Measurements from ENCODE around the gene NEURL3. TPM values are rescaled to one million over a fixed set of nuclear protein-coding genes. Genes with fewer than 3 reads are reported as not detected.

NEURL3 gene
- total RNA-seq, 1 experiment from 2014 or later, result not detected

DNA sequence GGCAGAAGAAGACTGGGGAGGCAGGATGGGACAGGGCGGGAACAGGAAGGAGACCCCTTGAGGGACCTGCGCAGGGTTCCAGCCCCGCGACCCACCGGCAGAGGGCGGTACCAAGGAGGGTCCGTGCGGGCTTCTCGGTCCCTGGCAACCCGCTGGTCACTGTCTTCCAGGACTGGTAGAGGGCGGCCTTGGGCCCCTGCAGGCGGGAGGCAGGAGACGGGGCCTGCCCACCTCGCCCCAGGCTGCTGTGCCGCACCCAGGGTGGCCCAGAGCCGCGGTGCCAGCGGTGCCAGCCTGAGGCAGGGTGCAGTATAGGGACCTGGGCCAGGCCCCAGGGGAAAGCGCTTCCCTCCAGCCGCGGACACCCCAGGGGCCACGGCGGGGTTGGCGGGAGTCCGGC lies 34.5 kb downstream of the NEURL3 start:
- CTCF ChIA-PET, result no interaction called here
- POLR2A ChIA-PET, result no interaction called here
- Mint-ChIP-seq H3K4me1 (ENCODE audit: insufficient read depth, unreplicated experiment) (no peaks in the 10 kb centered on the region), H3K27ac (ENCODE audit: low read depth, unreplicated experiment) (no peak overlapping the region), H3K27me3 (ENCODE audit: insufficient read depth, unreplicated experiment) (peaks cover 14% of the 10 kb centered on the region), H3K9me3 (ENCODE audit: unreplicated experiment) (no peaks in the 10 kb centered on the region), H3K36me3 (ENCODE audit: insufficient read depth, unreplicated experiment) (no peaks in the 10 kb centered on the region), H3K4me3 (ENCODE audit: unreplicated experiment) (no peak overlapping the region)
- no peak for DNase-seq (ENCODE audit: unreplicated experiment)
- BruUV-seq (replicated peaks), result no TSS peak
- TF ChIP-seq CTCF (IDR thresholded peaks at IDR 0.05; ENCODE audit: unreplicated experiment), result no peak
- intact Hi-C loops (cut with micrococcal nuclease), result no loop called here

DNA sequence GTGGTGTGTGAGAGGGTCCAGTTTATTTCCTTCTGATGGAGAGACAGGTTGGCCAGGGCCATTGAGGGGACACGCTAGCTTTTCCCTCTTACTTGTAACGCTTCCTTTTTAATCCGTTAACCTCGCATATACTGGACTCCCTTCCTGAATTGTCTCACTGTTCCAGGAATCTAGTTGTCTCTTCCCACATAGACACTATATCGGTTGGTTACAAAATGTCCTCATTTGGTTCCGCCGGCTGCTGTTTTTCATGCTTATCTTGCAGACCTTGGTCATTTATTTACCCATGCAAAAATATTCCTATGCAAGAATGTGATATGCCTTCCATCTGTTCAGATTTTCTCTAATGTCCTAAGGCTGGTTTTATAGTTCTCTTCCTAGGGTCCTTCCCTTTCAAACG lies 35.0 kb downstream of the NEURL3 start:
- intact Hi-C loops (cut with micrococcal nuclease), result no loop called here
- no peak overlapping the region for H3K27ac Mint-ChIP-seq (ENCODE audit: low read depth, unreplicated experiment)
- ChIA-PET CTCF (no interaction called here), POLR2A (no interaction called here)
- no peak for TF ChIP-seq CTCF (IDR thresholded peaks at IDR 0.05; ENCODE audit: unreplicated experiment)
- no TSS peak for BruUV-seq (replicated peaks)
- no peaks in the 10 kb centered on the region for H3K9me3 Mint-ChIP-seq (ENCODE audit: unreplicated experiment)
- H3K4me3 Mint-ChIP-seq (ENCODE audit: unreplicated experiment), result no peak overlapping the region
- H3K36me3 Mint-ChIP-seq (ENCODE audit: insufficient read depth, unreplicated experiment), result no peaks in the 10 kb centered on the region
- H3K27me3 Mint-ChIP-seq (ENCODE audit: insufficient read depth, unreplicated experiment), result peaks cover 19% of the 10 kb centered on the region
- no peaks in the 10 kb centered on the region for H3K4me1 Mint-ChIP-seq (ENCODE audit: insufficient read depth, unreplicated experiment)
- no peak for DNase-seq (ENCODE audit: unreplicated experiment)

DNA sequence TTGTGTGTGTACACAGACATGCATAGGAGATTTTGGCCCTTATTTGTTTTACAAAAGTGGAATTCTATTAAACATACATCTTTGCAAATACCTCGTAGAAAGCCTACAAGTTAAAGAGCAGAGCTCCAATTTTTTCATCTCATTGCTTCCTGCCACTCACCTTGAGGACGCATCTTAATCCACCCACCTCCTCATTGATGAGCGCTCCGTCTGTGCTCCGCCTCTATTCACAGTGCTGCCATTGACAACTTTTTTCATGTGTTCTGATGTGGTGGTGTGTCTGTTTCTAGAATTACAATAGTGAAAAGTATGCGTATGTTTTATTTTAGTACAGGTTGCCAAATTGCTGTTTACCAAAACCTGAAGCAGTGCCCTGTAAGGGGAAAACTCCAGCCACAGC lies 36.3 kb downstream of the NEURL3 start:
- no peak for DNase-seq (ENCODE audit: unreplicated experiment)
- Mint-ChIP-seq H3K27me3 (ENCODE audit: insufficient read depth, unreplicated experiment) (peaks cover 32% of the 10 kb centered on the region), H3K9me3 (ENCODE audit: unreplicated experiment) (no peaks in the 10 kb centered on the region), H3K36me3 (ENCODE audit: insufficient read depth, unreplicated experiment) (no peaks in the 10 kb centered on the region), H3K4me3 (ENCODE audit: unreplicated experiment) (no peak overlapping the region), H3K4me1 (ENCODE audit: insufficient read depth, unreplicated experiment) (no peaks in the 10 kb centered on the region), H3K27ac (ENCODE audit: low read depth, unreplicated experiment) (no peak overlapping the region)
- POLR2A ChIA-PET, result no interaction called here
- intact Hi-C loops (cut with micrococcal nuclease), result no loop called here
- CTCF ChIA-PET, result interaction anchor here (1.5 kb wide), 1 partner anchor 40 kb away, joined by 4 read pairs; no protein-coding TSS in a partner anchor
- no TSS peak for BruUV-seq (replicated peaks)
- TF ChIP-seq CTCF (IDR thresholded peaks at IDR 0.05; ENCODE audit: unreplicated experiment), result no peak

- POLR2A ChIA-PET, result no interaction called here
- Mint-ChIP-seq H3K36me3 (ENCODE audit: insufficient read depth, unreplicated experiment) (no peaks in the 10 kb centered on the region), H3K27me3 (ENCODE audit: insufficient read depth, unreplicated experiment) (peaks cover 39% of the 10 kb centered on the region), H3K4me1 (ENCODE audit: insufficient read depth, unreplicated experiment) (no peaks in the 10 kb centered on the region), H3K4me3 (ENCODE audit: unreplicated experiment) (no peak overlapping the region), H3K9me3 (ENCODE audit: unreplicated experiment) (no peaks in the 10 kb centered on the region), H3K27ac (ENCODE audit: low read depth, unreplicated experiment) (no peak overlapping the region)
- no peak for DNase-seq (ENCODE audit: unreplicated experiment)
- no TSS peak for BruUV-seq (replicated peaks)
- CTCF ChIA-PET, result interaction anchor here (0.6 to 1.2 kb wide), 2 partner anchors 16 to 41 kb away, joined by 3 read pairs; no protein-coding TSS in a partner anchor
- intact Hi-C loops (cut with micrococcal nuclease), result no loop called here
- TF ChIP-seq CTCF (IDR thresholded peaks at IDR 0.05; ENCODE audit: unreplicated experiment), result no peak
These were observed 40.5 kb downstream of the NEURL3 start for GRCh38 chr2:96464651-96465050.
